ENCODE data around the gene UBR3.
"Not testable (repeated sequence)": the region's sequence is repeated elsewhere in the genome, so short reads cannot be mapped to it uniquely, and the experiment has no call there.

UBR3 gene

DNA sequence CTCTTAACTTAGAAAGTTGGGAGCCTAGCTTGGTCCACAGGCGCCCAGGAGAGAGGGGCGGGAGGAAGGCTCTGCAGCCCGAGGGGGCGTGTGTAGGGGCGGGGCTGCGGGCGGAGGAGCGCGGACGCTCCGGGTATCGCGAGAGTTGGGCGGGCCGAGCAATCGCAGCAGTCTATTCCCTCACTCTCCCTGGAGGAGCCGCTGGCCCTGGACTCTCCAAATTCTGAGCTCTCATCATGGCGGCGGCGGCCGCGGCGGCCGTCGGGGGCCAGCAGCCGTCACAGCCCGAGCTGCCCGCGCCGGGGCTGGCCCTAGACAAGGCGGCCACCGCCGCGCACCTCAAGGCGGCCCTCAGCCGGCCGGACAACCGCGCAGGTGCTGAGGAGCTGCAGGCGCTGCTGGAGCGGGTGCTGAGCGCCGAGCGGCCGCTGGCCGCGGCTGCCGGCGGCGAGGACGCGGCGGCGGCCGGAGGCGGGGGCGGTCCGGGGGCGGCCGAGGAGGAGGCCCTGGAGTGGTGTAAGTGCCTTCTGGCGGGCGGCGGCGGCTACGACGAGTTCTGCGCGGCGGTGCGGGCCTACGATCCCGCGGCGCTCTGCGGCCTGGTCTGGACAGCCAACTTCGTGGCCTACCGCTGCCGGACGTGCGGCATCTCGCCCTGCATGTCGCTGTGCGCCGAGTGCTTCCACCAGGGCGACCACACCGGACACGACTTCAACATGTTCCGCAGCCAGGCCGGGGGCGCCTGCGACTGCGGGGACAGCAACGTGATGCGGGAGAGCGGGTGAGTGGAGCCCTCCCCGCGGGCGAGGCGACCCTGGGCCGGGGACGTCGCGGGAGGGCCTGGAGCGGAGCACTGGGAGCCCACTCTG lies at the start of gene UBR3:
Gene UBR3 (plus strand): TSS at position 183 of the 869 bp plus-strand sequence. CDS start 54 bp downstream, at position 237.
- peak; percentile 96 for DNase-seq

DNA sequence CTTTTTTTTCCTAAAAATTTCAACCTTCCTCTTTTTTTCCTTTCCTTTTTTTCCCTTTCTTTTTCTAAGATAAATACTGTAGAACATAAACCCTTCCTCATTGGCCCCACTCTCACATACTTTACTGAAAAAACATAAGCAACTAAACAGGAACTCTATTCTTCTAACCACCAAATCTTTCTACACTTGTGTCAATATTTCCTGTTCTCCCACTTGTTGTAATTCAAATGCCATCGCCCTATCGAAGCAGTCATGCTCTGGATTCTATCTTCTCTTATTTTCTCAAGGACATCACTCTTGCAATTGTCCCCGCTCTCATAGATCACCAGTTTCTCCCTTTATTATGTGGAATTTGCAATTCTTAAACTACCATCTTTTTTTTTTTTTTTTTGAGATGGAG lies 48.8 kb upstream of the UBR3 start:
- DNase-seq: no peak

DNA sequence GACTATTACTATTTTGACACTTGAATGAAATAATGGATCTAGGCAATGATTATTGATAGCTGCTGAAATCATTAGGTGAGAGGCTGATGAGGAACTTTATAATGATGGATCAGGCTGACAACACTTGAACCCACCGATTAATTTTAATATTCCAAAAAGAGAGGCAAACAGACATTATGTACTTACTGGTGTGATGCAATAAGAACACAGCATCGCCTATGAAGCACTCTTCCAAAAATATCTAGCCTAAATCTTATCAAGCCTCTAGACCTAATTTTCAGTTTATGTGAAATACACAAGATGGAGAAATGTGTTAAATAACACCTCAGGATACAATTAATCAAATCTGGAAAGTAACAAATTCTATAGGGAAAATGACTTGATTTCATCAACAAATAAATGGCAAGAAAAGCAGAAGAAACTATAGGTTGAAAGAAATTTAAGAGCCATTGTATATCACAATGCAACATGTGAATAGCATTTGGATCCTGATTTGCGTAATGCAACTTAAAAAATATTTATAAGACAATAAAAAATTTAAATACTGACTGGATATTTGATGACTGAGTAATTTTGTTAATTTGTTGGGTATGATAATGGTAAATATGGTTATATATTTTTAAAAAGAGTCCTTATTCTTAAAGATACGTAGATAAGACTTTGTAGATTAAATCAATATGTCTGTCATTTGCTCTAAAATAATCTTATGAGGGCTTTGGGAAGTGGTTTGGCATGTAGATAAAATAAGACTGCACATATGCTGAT lies 45.8 kb upstream of the UBR3 start:
- DNase-seq: no peak

DNA sequence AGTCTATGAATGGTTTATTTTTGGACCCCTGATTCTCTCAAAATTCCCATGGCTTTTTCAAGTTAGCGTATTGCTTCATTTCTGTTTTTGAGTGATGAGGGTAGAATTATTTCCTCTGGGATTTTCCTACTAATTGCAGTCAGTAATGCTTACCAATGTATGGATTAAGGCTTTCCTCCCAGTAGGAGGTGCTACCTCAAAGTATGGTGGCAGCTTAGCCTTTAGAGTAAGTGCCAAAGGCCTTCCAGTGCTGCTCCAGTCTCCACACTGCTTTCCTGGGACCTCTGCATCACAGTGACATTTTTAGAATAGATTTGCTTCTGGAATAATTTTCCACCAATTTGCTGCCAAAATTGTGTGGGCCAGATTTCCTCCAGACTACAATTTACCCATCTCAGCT lies 44.7 kb upstream of the UBR3 start:
- DNase-seq: no peak

DNA sequence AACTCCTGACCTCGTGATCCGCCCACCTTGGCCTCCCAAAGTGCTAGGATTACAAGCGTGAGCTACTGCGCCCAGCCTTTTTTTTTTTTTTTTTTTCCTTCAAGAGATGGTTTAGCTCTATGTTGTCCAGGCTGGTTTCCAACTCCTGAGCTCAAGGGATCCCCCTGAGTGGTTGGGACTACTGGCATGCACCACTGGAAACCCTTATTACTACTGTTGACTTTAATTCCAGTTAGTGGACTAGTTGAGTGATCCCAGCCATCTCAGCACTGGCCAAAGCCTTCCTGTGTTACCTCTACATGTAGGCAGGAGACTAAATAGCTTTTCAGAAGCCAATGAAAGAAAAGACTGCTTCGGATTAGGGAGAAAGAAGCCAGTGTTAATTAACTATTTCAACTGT lies 36.7 kb upstream of the UBR3 start:
- no peak for DNase-seq

DNA sequence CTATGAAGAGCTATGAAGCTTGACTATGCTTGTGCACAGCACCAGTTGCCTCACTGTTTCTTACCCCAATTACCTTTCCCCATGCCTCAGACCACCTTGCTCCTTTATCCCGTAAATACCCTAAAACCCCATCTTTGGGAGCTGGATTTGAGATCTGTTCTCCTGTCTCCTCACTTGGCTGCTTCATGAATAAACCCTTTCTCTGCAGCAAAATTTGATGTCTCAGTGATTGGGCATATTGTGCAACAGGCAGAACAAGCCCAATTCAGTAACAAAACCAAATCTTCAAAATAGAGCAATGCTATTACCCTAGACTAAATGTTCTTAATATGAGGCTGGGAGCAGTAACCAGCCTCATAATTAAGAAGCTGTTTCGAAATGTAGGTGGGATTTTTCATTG lies 32.1 kb upstream of the UBR3 start:
- no peak for DNase-seq

GRCh38 chr2:169796441-169796840 lies 30.8 kb upstream of the UBR3 start:
- DNase-seq: no peak

DNA sequence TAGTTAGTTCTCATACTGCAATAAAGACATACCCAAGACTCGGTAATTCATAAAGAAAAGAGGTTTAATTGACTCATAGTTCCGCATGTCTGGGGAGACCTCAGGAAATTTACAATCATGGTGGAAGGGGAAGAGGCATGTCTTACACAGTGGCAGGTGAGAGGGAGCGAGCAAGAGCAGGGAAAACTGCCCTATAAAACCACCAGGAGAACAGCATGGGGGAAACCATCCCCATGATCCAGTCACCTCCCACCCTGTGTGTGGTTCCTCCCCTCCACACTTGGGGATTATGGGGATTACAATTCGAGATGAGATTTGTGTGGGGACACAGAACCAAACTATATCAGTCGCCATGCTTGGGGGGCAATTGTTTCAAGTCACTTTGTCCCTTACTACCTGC lies 29.7 kb upstream of the UBR3 start:
- DNase-seq: no peak

DNA sequence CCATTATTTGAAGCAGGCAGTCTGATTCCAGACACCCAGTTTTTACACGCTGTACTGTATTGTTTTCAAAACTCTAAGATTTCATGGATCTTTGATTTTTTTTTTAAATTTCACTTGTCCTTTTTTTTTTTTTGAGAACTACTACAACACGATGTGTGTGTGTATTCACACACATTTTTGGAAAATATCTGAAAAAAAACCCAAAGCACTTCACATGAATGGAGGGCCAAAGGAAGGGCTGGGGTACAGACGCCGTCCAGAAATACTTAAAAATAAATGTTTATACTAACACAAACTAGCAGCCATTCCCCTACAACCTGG lies 28.9 kb upstream of the UBR3 start:
- DNase-seq: no peak

GRCh38 chr2:169798718-169799592 lies 28.3 kb upstream of the UBR3 start, which contains the start of gene SSB:
Gene SSB (plus strand): TSS chr2:169798871. CDS start chr2:169800961, 2,090 bp downstream.
- DNase-seq: peak; percentile 98

DNA sequence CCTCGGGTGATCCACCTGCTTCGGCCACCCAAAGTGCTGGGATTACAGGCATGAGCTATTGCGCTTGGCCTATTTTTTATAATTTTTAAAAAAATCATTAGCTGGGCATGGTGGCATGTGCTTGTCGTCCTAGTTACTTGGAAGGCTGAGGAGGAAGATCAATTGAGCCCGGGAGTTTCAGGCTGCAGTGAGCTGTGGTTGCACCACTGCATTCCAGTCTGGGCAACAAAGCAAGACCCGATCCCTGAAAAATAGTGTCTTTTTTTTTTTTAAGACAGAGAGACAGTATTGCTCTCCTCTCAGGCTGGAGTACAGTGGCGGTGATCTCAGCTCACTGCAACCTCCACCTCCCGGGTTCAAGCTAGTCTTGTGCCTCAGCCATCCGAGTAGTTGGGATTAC lies 23.8 kb upstream of the UBR3 start:
- no peak for DNase-seq

GRCh38 chr2:169806586-169806985 lies 20.7 kb upstream of the UBR3 start:
- DNase-seq: no peak

GRCh38 chr2:169808221-169808620 lies 19.0 kb upstream of the UBR3 start:
- DNase-seq: no peak

GRCh38 chr2:169815849-169816248 lies 11.4 kb upstream of the UBR3 start:
- no peak for DNase-seq

GRCh38 chr2:169816961-169817360 lies 10.3 kb upstream of the UBR3 start:
- not testable (repeated sequence) for DNase-seq

- not testable (repeated sequence) for DNase-seq
These were observed 9.9 kb upstream of the UBR3 start for GRCh38 chr2:169817369-169817768.

GRCh38 chr2:169818241-169818640 lies 9.0 kb upstream of the UBR3 start:
- no peak for DNase-seq

GRCh38 chr2:169819106-169819505 lies 8.1 kb upstream of the UBR3 start:
- DNase-seq: no peak

DNA sequence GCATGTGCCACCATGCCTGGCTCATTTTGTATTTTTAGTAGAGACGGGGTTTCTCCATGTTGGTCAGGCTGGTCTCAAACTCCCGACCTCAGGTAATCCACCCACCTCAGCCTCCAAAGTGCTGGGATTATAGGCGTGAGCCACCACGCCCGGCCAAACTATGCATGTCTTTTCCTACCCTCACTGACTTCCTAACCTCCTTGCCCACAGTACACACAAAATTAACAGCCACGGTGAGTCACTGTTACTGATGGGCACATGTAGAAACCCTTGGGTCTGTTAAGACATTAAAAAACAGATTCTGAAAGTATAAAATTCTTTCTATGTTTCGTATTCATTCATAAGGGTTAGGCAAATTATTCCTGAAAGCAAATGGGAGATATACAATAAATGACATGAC lies 7.2 kb upstream of the UBR3 start:
- DNase-seq: not testable (repeated sequence)

- DNase-seq: no peak
These were observed 5.2 kb upstream of the UBR3 start for GRCh38 chr2:169822036-169822435.

- DNase-seq: no peak
These were observed 4.4 kb upstream of the UBR3 start for GRCh38 chr2:169822785-169823392.

GRCh38 chr2:169823996-169824372 lies 3.3 kb upstream of the UBR3 start:
- DNase-seq: no peak
